Hepatocyte (in vitro differentiated cells): Measurements from ENCODE around the gene ACTR1A. TPM values are rescaled to one million over a fixed set of nuclear protein-coding genes. Genes with fewer than 3 reads are reported as not detected.

Experiments
- DNase-seq: peaks from one replicate; pipeline ENCODE4 v3.0.0-alpha.2; 2016; ENCODE audit warnings: low spot score
- H2AFZ ChIP-seq: fragments of 200-600 bp; sonication (generic); 2 replicates; pipeline ENCODE4 v1.6.0; 2016; ENCODE audit warnings: antibody characterized with exemption, mild to moderate bottlenecking
- H3K27ac ChIP-seq: fragments of 200-600 bp; sonication (generic); 2 replicates; pipeline ENCODE4 v1.5.1; 2016; ENCODE audit warnings: mild to moderate bottlenecking
- H3K27me3 ChIP-seq: fragments of 200-600 bp; sonication (generic); 2 replicates; pipeline ENCODE4 v1.6.1; 2016
- H3K36me3 ChIP-seq: fragments of 200-600 bp; sonication (generic); replicated peaks from 2 replicates; pipeline ENCODE4 v1.5.1; 2016; ENCODE audit warnings: low read depth; ENCODE audit not compliant: insufficient read depth
- H3K4me1 ChIP-seq: fragments of 200-600 bp; sonication (generic); 2 replicates; pipeline ENCODE4 v1.5.1; 2016; ENCODE audit warnings: mild to moderate bottlenecking, moderate library complexity; ENCODE audit not compliant: insufficient read depth
- H3K4me2 ChIP-seq: fragments of 200-600 bp; sonication (generic); 2 replicates; pipeline ENCODE4 v1.6.0; 2016
- H3K4me3 ChIP-seq: fragments of 200-600 bp; sonication (generic); 2 replicates; pipeline ENCODE4 v1.5.1; 2016; ENCODE audit warnings: mild to moderate bottlenecking
- H3K79me2 ChIP-seq: fragments of 200-600 bp; sonication (generic); 2 replicates; pipeline ENCODE4 v1.6.0; 2017; ENCODE audit warnings: mild to moderate bottlenecking
- H3K9me2 ChIP-seq: fragments of 200-600 bp; sonication (generic); replicated peaks from 2 replicates; pipeline ENCODE4 v1.6.0; 2017; ENCODE audit warnings: mild to moderate bottlenecking; ENCODE audit not compliant: insufficient read depth
- H3K9me3 ChIP-seq: fragments of 200-600 bp; sonication (generic); 2 replicates; pipeline ENCODE4 v1.5.1; 2016; ENCODE audit warnings: low read depth, mild to moderate bottlenecking
- H4K20me1 ChIP-seq: fragments of 200-600 bp; sonication (generic); 2 replicates; pipeline ENCODE4 v1.6.0; 2016; ENCODE audit warnings: mild to moderate bottlenecking; ENCODE audit not compliant: insufficient read depth, poor library complexity, severe bottlenecking
- EZH2 ChIP-seq: fragments of 200-600 bp; sonication (generic); IDR thresholded peaks from 2 replicates; pipeline ENCODE4 v1.6.1; 2016; ENCODE audit warnings: antibody characterized with exemption, mild to moderate bottlenecking, borderline replicate concordance
- EZH2phosphoT487 ChIP-seq: fragments of 200-600 bp; sonication (generic); IDR thresholded peaks from one replicate; pipeline ENCODE4 v1.6.1; 2018; ENCODE audit warnings: antibody characterized with exemption, mild to moderate bottlenecking, low read depth, moderate library complexity; ENCODE audit not compliant: unreplicated experiment, severe bottlenecking
- WGBS: methylation state at CpG from one replicate; pipeline ENCODE4 v1.1.6; 2016; ENCODE audit warnings: low lambda C conversion rate; ENCODE audit errors: missing lambda C conversion rate; 5-methylcytosine and 5-hydroxymethylcytosine counted together
- polyA plus RNA-seq: library from polyadenylated mRNA; unstranded; fragments of >200 nt; fragmentation: Nextera tagmentation; extraction: Ambion mirVana; gene quantifications from 2 replicates; pipeline ENCODE4 v1.2.1, GENCODE V29; 2016
- total RNA-seq: library from RNA; depleted of rRNA; stranded (reverse); fragments of >200 nt; gene quantifications from 2 replicates; pipeline ENCODE4 v1.2.3, GENCODE V29; 2014
- TF ChIP-seq, protein P1 (sequence below): fragments of 200-600 bp; sonication (generic); IDR thresholded peaks from 2 replicates; pipeline ENCODE4 v1.5.1; 2016; ENCODE audit warnings: antibody characterized with exemption, mild to moderate bottlenecking; ENCODE audit not compliant: poor library complexity

The ACTR1A gene
- total and polyA plus RNA-seq, 2 experiments from 2014 or later, result 86.7 to 90.7 TPM

DNA sequence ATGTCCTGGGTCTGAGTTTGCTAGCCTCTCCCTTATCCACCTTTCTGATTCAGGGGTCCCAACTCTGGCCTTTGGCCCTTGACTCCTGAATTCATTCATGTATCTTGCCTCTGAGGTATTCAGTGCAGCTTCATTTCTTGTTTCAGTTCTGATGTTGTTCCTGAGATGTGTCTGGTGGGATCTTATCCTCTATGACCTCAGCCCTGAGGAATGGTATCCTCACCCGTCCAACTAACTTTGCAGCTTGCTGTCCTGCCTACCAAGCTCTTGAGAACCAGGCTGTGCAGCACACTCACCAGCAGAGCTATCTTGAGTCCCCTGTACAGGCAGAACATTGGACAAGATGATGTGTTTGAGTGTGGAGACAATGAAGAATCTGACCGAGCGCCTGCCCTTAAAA is 15.0 kb upstream of the ACTR1A start:
- H3K4me1 ChIP-seq, result peaks cover 5% of the 10 kb centered on the region
- H3K27ac ChIP-seq, result no peak overlapping the region
- no peak overlapping the region for H2AFZ ChIP-seq
- DNase-seq, result peak; percentile 32
- no peak overlapping the region for H3K4me2 ChIP-seq
- H4K20me1 ChIP-seq, result no peaks in the 10 kb centered on the region
- no peaks in the 10 kb centered on the region for H3K27me3 ChIP-seq
- no peaks in the 10 kb centered on the region for H3K36me3 ChIP-seq
- H3K9me2 ChIP-seq, result no peaks in the 10 kb centered on the region
- H3K79me2 ChIP-seq, result peaks cover 76% of the 10 kb centered on the region
- 74% methylated on average over 3 of the region's 3 CpGs for WGBS
- no peaks in the 10 kb centered on the region for H3K9me3 ChIP-seq
- no peak overlapping the region for H3K4me3 ChIP-seq
- TF ChIP-seq EZH2phosphoT487 (no peak), EZH2 (no peak)
- TF ChIP-seq, protein P1, sequence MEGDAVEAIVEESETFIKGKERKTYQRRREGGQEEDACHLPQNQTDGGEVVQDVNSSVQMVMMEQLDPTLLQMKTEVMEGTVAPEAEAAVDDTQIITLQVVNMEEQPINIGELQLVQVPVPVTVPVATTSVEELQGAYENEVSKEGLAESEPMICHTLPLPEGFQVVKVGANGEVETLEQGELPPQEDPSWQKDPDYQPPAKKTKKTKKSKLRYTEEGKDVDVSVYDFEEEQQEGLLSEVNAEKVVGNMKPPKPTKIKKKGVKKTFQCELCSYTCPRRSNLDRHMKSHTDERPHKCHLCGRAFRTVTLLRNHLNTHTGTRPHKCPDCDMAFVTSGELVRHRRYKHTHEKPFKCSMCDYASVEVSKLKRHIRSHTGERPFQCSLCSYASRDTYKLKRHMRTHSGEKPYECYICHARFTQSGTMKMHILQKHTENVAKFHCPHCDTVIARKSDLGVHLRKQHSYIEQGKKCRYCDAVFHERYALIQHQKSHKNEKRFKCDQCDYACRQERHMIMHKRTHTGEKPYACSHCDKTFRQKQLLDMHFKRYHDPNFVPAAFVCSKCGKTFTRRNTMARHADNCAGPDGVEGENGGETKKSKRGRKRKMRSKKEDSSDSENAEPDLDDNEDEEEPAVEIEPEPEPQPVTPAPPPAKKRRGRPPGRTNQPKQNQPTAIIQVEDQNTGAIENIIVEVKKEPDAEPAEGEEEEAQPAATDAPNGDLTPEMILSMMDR, result no peak

DNA sequence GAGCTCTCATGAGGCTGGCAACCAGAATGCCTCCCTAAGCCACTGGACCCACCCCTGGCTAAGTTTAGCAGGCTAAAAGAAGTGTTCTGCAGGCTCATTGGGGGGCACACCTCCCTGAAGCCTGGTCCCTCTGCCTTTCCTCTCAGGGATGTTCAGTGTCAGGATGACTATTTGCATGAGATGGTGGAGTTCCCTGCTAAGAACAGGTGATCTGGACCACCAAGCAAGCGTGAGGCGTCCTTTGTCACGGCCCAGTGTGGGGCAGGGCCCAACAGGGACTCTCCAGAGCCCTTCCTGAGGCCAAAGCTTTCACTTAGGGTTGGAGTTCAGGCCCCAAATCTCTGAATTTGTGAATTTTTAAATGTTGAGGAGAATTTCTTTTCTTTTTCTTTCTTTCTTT is 13.2 kb upstream of the ACTR1A start:
- Histone ChIP-seq H3K9me3 (no peaks in the 10 kb centered on the region), H3K4me3 (no peak overlapping the region), H3K4me1 (peaks cover 5% of the 10 kb centered on the region), H3K4me2 (no peak overlapping the region), H3K27ac (no peak overlapping the region), H3K79me2 (peaks cover 69% of the 10 kb centered on the region), H3K27me3 (no peaks in the 10 kb centered on the region), H3K36me3 (no peaks in the 10 kb centered on the region), H2AFZ (no peak overlapping the region), H4K20me1 (no peaks in the 10 kb centered on the region), H3K9me2 (no peaks in the 10 kb centered on the region)
- DNase-seq, result no peak
- 100% methylated on average over 3 of the region's 3 CpGs for WGBS
- TF ChIP-seq EZH2phosphoT487 (no peak), EZH2 (no peak)
- TF ChIP-seq, protein P1, result no peak

DNA sequence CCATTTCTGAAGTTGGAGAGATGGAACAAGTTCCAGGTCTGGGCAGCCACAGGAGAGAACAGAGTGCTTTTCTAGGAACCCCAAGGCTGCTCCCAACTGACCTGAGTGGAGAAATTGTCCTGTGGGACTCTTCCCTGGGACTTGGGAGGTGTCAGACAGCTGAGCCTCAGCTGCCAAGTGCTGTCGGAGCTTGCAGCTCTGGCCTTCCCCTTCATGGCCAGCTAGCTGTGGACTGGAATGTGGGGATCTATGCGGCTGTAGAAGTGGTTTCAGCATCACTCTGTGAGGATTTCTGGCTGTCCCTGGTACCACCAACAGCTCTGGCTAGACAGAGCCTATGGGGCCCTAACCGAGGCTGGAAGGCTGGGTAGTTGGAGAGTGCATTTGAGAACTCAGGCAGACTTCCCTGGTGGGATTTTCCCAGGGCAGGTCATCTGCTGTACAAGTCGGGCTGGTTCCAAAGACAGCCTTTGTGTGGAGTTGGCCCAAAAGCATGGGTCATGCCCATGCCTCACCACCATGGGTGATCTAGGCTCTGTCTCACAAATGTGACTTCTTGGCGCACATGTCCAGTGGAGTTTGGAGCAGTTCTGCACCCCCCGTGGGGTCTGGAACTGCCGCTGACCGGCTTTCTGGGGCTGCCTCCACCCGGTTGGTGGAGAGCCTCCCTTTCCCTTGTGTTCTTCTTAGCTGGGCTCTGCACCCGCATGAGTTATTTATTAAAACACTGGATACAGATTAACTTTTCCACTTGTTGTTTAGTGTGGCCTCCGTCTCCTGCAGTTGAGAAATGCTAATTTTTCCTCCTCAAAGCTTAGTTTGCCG is 12.2 kb upstream of the ACTR1A start:
- Histone ChIP-seq H3K4me3 (no peak overlapping the region), H2AFZ (no peak overlapping the region), H3K9me2 (no peaks in the 10 kb centered on the region), H3K27me3 (no peaks in the 10 kb centered on the region), H3K27ac (no peak overlapping the region), H3K36me3 (no peaks in the 10 kb centered on the region), H3K4me2 (no peak overlapping the region), H3K9me3 (no peaks in the 10 kb centered on the region), H3K79me2 (peaks cover 70% of the 10 kb centered on the region), H4K20me1 (no peaks in the 10 kb centered on the region), H3K4me1 (peaks cover 5% of the 10 kb centered on the region)
- WGBS, result 94% methylated on average over 12 of the region's 12 CpGs
- DNase-seq, result no peak
- TF ChIP-seq, protein P1, result no peak
- no peak for TF ChIP-seq EZH2phosphoT487
- no peak for TF ChIP-seq EZH2
